ENCODE measurements around the gene ESRRB.

ESRRB gene

GRCh38 chr14:76337635-76338545, 38.0 kb upstream of the ESRRB start:
- no peak overlapping the region for H3K4me3 ChIP-seq (ENCODE audit: low read depth, low read length)
- TF ChIP-seq MYC (IDR thresholded peaks at IDR 0.05; ENCODE audit: low read depth, low read length) (no peak), POLR2A (IDR thresholded peaks at IDR 0.05; ENCODE audit: extremely low read depth, insufficient read length) (no peak), MAX (IDR thresholded peaks at IDR 0.05; ENCODE audit: low read depth, low read length) (no peak), CTCF (IDR thresholded peaks at IDR 0.05; ENCODE audit: low read depth, low read length) (no peak)
- no peak for DNase-seq (ENCODE audit: low read depth)

DNA sequence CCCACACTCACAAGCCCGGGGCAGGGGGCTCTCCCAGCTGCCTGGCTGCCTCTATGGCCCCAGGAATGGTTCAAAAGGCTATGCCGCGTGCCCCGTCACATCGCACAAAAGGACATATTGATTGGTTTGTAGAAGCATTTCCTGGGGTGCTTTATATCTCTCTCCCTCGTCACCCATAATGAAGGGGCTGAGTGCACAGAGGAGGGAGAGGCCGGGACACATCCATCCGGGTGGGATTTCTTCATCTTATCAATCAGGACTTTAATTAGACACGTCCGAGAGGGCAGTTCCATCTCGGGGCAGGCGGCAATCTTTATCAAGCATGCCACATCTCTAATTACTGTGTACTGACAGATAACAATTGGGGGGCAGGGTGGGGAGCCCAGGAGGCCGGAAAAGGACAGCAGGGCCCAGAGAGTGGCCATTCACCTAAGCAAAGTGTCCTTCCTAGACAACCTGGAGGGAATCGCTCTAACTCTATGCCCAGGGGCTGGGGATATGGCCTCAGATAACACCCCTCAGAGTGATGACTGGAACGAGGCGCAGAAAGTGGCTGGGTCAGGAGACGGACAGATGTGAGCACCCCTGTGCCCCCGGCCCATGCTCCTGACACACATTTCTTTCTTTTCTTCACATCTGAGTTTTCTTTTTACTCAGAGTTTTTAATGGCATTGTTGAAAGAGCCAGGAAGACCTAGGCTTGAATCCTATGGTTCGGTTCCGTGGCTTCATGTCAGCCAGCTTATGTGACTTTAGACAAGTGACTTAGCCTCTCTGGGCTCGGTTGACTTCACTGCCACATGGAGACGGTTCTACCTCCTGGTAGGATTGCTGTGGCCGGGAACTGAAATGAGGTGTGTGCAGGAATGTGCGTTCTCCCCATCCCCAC, 36.0 kb upstream of the ESRRB start:
- no peak for TF ChIP-seq CTCF (IDR thresholded peaks at IDR 0.05; ENCODE audit: low read depth, low read length)
- TF ChIP-seq MYC (IDR thresholded peaks at IDR 0.05; ENCODE audit: low read depth, low read length) = no peak
- H3K4me3 ChIP-seq (ENCODE audit: low read depth, low read length) = no peak overlapping the region
- no peak for DNase-seq (ENCODE audit: low read depth)

GRCh38 chr14:76343386-76343785, 32.6 kb upstream of the ESRRB start:
- TF ChIP-seq CTCF (IDR thresholded peaks at IDR 0.05; ENCODE audit: low read depth, low read length) = no peak
- TF ChIP-seq MYC (IDR thresholded peaks at IDR 0.05; ENCODE audit: low read depth, low read length) = no peak
- no peak for TF ChIP-seq POLR2A (IDR thresholded peaks at IDR 0.05; ENCODE audit: extremely low read depth, insufficient read length)
- no peak for TF ChIP-seq MAX (IDR thresholded peaks at IDR 0.05; ENCODE audit: low read depth, low read length)

GRCh38 chr14:76346391-76347160, 29.4 kb upstream of the ESRRB start:
- no peak overlapping the region for H3K4me3 ChIP-seq (ENCODE audit: low read depth, low read length)
- TF ChIP-seq POLR2A (IDR thresholded peaks at IDR 0.05; ENCODE audit: extremely low read depth, insufficient read length) = no peak
- no peak for TF ChIP-seq MYC (IDR thresholded peaks at IDR 0.05; ENCODE audit: low read depth, low read length)
- TF ChIP-seq CTCF (IDR thresholded peaks at IDR 0.05; ENCODE audit: low read depth, low read length) = no peak
- no peak for TF ChIP-seq MAX (IDR thresholded peaks at IDR 0.05; ENCODE audit: low read depth, low read length)
- no peak for DNase-seq (ENCODE audit: low read depth)

More at GRCh38 chr14:76343386-76343785, 32.6 kb upstream of the ESRRB start:
- no peak overlapping the region for H3K4me3 ChIP-seq (ENCODE audit: low read depth, low read length)
- DNase-seq (ENCODE audit: low read depth) = no peak

- H3K4me3 ChIP-seq (ENCODE audit: low read depth, low read length) = no peak overlapping the region
- peak; percentile 62 for DNase-seq (ENCODE audit: low read depth)
- TF ChIP-seq MAX (IDR thresholded peaks at IDR 0.05; ENCODE audit: low read depth, low read length) = no peak
- no peak for TF ChIP-seq CTCF (IDR thresholded peaks at IDR 0.05; ENCODE audit: low read depth, low read length)
- TF ChIP-seq MYC (IDR thresholded peaks at IDR 0.05; ENCODE audit: low read depth, low read length) = no peak
- TF ChIP-seq POLR2A (IDR thresholded peaks at IDR 0.05; ENCODE audit: extremely low read depth, insufficient read length) = no peak
Measured at GRCh38 chr14:76348898-76349297, 27.0 kb upstream of the ESRRB start.
